Gastrocnemius medialis (tissue), 4 donors: ENCODE results near the gene RACGAP1. TPM values are rescaled to one million over a fixed set of nuclear protein-coding genes. Genes with fewer than 3 reads are reported as not detected.

ENCODE experiments used
- ATAC-seq, 2 donors: fragments of 150-250 bp; one replicate each; pipeline ENCODE4 v1.9.1; 2016
- DNase-seq, 2 donors: peaks; one replicate each; pipeline ENCODE4 v3.0.0-alpha.2; 2019
- H3K27ac ChIP-seq, 4 donors: fragments of 200-600 bp; sonication (generic); 1 replicate in 1 of 4; 2 replicates in 3 of 4; pipeline ENCODE4 v1.5.1; 2016 to 2018; ENCODE audit warnings: mild to moderate bottlenecking in 2 of 4, moderate library complexity in 1 of 4
- H3K27me3 ChIP-seq, 3 donors: fragments of 200-600 bp; sonication (generic) in 2 of 3; 1 replicate in 1 of 3; 2 replicates in 2 of 3; pipeline versions ENCODE4 v1.5.1 to v1.6.0; 2016 to 2019; ENCODE audit warnings: mild to moderate bottlenecking in 1 of 3, moderate library complexity in 1 of 3
- H3K36me3 ChIP-seq, 2 donors: fragments of 200-600 bp; sonication (generic) in 1 of 2; one replicate each; pipeline ENCODE4 v1.5.1; 2017 to 2018
- H3K4me1 ChIP-seq, 2 donors: fragments of 200-600 bp; sonication (generic) in 1 of 2; one replicate each; pipeline ENCODE4 v1.5.1; 2016 to 2017; ENCODE audit warnings: mild to moderate bottlenecking in 2 of 2
- H3K4me3 ChIP-seq, 4 donors: fragments of 200-600 bp; sonication (generic) in 3 of 4; 1 replicate in 1 of 4; 2 replicates in 3 of 4; pipeline ENCODE4 v1.5.1; 2016 to 2019; ENCODE audit warnings: mild to moderate bottlenecking in 2 of 4
- H3K9me3 ChIP-seq, 3 donors: fragments of 200-600 bp; sonication (generic) in 2 of 3; 1 replicate in 1 of 3; 2 replicates in 2 of 3; pipeline ENCODE4 v1.5.1; 2016 to 2019
- CTCF ChIP-seq, 5 experiments: fragments of 450-650 bp in 3 of 5; fragments of 200-600 bp in 2 of 5; sonication (generic) in 2 of 5; IDR thresholded peaks in 4 of 5; conservative IDR thresholded peaks in 1 of 5; 1 replicate in 4 of 5; 2 replicates in 1 of 5; pipeline ENCODE4 v1.5.1; 2016 to 2019; ENCODE audit warnings: antibody characterized with exemption in 5 of 5, mild to moderate bottlenecking in 3 of 5, moderate library complexity in 3 of 5
- POLR2A ChIP-seq, 2 donors: fragments of 450-650 bp; IDR thresholded peaks; one replicate each; pipeline ENCODE4 v1.6.1; 2017; ENCODE audit warnings: antibody characterized with exemption in 2 of 2, mild to moderate bottlenecking in 2 of 2, moderate library complexity in 2 of 2
- in situ Hi-C, 4 donors: fragments of 200-750 bp; cut with MboI; loops; one replicate each; pipeline versions ENCODE4 v1.15.0 to v1.8.0; 2017; ENCODE audit warnings: low sequenced_read_pairs in 4 of 4
- intact Hi-C: fragments of 100-400 bp; cut with DNase I; formaldehyde crosslinking; loops from one replicate; pipeline ENCODE4 v1.15.1; 2023; ENCODE audit warnings: low total_unique reads
- total RNA-seq, 4 donors: library from RNA; depleted of rRNA; stranded (reverse); fragments of >200 nt; gene quantifications; one replicate each; pipeline versions ENCODE4 v1.1.0 to v1.2.3, GENCODE V29; 2016

RACGAP1 gene
- total RNA-seq, 4 donors from 2014 or later = 5.6 to 13.3 (median 6.5) TPM

DNA sequence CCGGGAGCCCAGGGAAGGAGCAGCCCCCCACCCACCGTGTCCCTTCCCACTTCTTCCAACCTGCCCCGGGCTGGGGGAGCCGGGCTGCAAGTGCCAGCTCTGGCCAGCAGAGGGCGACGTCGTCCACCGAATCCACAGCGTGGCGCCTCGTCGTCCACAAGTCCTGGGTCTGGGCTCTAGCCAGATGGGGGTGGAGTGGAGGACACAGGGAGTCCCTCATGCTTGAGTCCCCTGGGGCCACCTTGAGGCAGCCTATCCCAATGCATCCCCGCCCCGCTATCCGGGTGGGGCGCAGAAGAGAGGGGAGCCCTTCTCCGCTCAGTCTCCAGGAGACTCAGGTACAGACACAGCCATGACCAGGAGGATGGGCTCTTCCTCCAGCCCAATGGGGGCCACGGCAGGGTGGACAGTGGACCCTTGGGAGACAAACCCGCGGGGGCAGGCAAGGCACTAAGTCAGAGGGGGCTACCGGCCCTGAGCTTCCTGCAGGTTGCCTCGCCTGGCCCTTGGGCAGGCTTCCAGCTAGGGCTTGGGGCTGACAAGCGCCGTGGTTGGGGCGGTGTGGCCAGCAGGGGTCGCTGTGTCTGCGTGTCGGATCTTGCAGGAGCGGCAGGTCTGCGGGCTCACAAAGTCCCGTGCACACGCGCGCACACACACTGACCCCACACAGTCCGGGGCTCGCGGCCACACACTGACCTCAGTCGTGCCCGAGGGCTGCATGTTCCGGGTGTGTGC lies 58.1 kb downstream of the RACGAP1 start:
- Histone ChIP-seq H3K27me3 (peaks cover 4 to 22% (median 17%) of the 10 kb centered on the region in 3 donors), H3K4me3 (peak overlapping the region; percentile 36 to 50 (median 40)), H3K9me3 (no peaks in the 10 kb centered on the region), H3K36me3 (no peaks in the 10 kb centered on the region), H3K27ac (no peak overlapping the region), H3K4me1 (peaks cover 0 to 5% of the 10 kb centered on the region in 2 donors)
- in situ Hi-C loops (no loop called here), intact Hi-C loops (loop anchor here (2.0 to 10.0 kb wide), 3 partner anchors 90 to 205 kb away; partner anchors contain the start of gene ASIC1)
- DNase-seq = peak; percentile 48 to 64
- TF ChIP-seq POLR2A (IDR thresholded peaks at IDR 0.05) (no peak), CTCF (IDR thresholded peaks at IDR 0.05 in 4 of 5, conservative IDR thresholded peaks at IDR 0.05 in 1 of 5) (peak; percentile 66 to 91 (median 88))
- ATAC-seq = peak; percentile 76 to 86

GRCh38 chr12:49966511-49967041 lies 58.7 kb downstream of the RACGAP1 start:
- intact Hi-C loops (loop anchor here (2.0 to 10.0 kb wide), 3 partner anchors 90 to 206 kb away; partner anchors contain the start of gene ASIC1), in situ Hi-C loops (no loop called here)
- ATAC-seq = no peak
- no peak for DNase-seq
- H3K9me3 ChIP-seq = no peaks in the 10 kb centered on the region
- H3K4me1 ChIP-seq = peaks cover 0 to 5% of the 10 kb centered on the region in 2 donors
- peaks cover 4 to 25% (median 21%) of the 10 kb centered on the region in 3 donors for H3K27me3 ChIP-seq
- H3K27ac ChIP-seq = no peak overlapping the region
- H3K36me3 ChIP-seq = no peaks in the 10 kb centered on the region
- no peak overlapping the region for H3K4me3 ChIP-seq
- TF ChIP-seq POLR2A (IDR thresholded peaks at IDR 0.05) (no peak), CTCF (IDR thresholded peaks at IDR 0.05 in 4 of 5, conservative IDR thresholded peaks at IDR 0.05 in 1 of 5) (no peak)

DNA sequence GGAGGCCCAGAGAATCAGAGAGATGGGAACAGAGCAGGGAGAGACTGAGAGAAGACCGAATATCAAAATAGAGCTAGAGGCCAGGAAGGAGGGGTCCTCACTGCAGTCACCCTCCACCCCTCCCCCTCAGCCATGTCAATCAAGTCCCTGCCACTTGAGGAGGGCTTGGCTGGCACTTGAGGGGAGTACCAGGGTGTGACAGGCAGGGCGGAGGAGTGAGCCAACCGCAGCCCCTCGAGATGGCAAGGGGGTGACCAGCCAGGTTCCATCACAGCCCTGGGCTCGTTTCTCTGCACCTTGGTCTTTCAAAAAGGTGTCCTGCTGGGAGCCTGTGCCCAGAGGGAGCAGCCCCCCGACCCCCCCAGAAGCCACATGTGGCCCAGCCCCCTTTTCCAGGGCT lies 59.5 kb downstream of the RACGAP1 start:
- ATAC-seq (no peak), DNase-seq (no peak)
- Histone ChIP-seq H3K36me3 (no peaks in the 10 kb centered on the region), H3K27me3 (peaks cover 6 to 30% (median 27%) of the 10 kb centered on the region in 3 donors), H3K9me3 (no peaks in the 10 kb centered on the region), H3K27ac (no peak overlapping the region), H3K4me3 (no peak overlapping the region), H3K4me1 (peaks cover 0 to 5% of the 10 kb centered on the region in 2 donors)
- intact Hi-C loops (loop anchor here (2.0 to 10.0 kb wide), 3 partner anchors 91 to 206 kb away; partner anchors contain the start of gene ASIC1), in situ Hi-C loops (no loop called here)
- TF ChIP-seq POLR2A (IDR thresholded peaks at IDR 0.05) = no peak
- TF ChIP-seq CTCF (IDR thresholded peaks at IDR 0.05 in 4 of 5, conservative IDR thresholded peaks at IDR 0.05 in 1 of 5) = no peak

GRCh38 chr12:49964849-49965624 lies 60.3 kb downstream of the RACGAP1 start:
- intact Hi-C loops (loop anchor here (5.0 to 10.0 kb wide), 2 partner anchors 100 to 207 kb away; no protein-coding TSS in a partner anchor), in situ Hi-C loops (no loop called here)
- H3K4me3 ChIP-seq = no peak overlapping the region
- peaks cover 0 to 5% of the 10 kb centered on the region in 2 donors for H3K4me1 ChIP-seq
- H3K27me3 ChIP-seq = peaks cover 14 to 35% (median 34%) of the 10 kb centered on the region in 3 donors
- H3K9me3 ChIP-seq = no peaks in the 10 kb centered on the region
- no peak for DNase-seq
- H3K27ac ChIP-seq = no peak overlapping the region
- no peaks in the 10 kb centered on the region for H3K36me3 ChIP-seq
- ATAC-seq = no peak
- no peak for TF ChIP-seq POLR2A (IDR thresholded peaks at IDR 0.05)
- no peak for TF ChIP-seq CTCF (IDR thresholded peaks at IDR 0.05 in 4 of 5, conservative IDR thresholded peaks at IDR 0.05 in 1 of 5)
